Thymus (tissue), 14 donors: Measurements from ENCODE around the gene SSH2. TPM values are rescaled to one million over a fixed set of nuclear protein-coding genes. Genes with fewer than 3 reads are reported as not detected.

Experiments used
- DNase-seq, 9 donors: peaks; one replicate each; pipeline ENCODE4 v3.0.0-alpha.2; 2013; ENCODE audit warnings: low spot score in 9 of 9, low read depth in 6 of 9, missing footprints in 1 of 9
- H3K27ac ChIP-seq, 2 donors: one replicate each; pipeline ENCODE4 v1.5.1; 2013; ENCODE audit warnings: control low read depth in 1 of 2, low read depth in 1 of 2, low read length in 1 of 2, mild to moderate bottlenecking in 1 of 2, moderate library complexity in 1 of 2
- H3K27me3 ChIP-seq, 2 donors: one replicate each; pipeline ENCODE4 v1.5.1; 2013; ENCODE audit warnings: low read length in 1 of 2; ENCODE audit not compliant: control insufficient read depth in 2 of 2, insufficient read depth in 1 of 2
- H3K36me3 ChIP-seq, 2 donors: one replicate each; pipeline ENCODE4 v1.5.1; 2013; ENCODE audit warnings: low read length in 1 of 2, mild to moderate bottlenecking in 1 of 2, moderate library complexity in 1 of 2; ENCODE audit not compliant: control insufficient read depth in 2 of 2, insufficient read depth in 2 of 2
- H3K4me1 ChIP-seq, 2 donors: one replicate each; pipeline ENCODE4 v1.5.1; 2013; ENCODE audit warnings: low read length in 2 of 2; ENCODE audit not compliant: control insufficient read depth in 2 of 2, insufficient read depth in 2 of 2
- H3K4me3 ChIP-seq, 2 donors: one replicate each; pipeline ENCODE4 v1.5.1; 2013; ENCODE audit warnings: low read length in 2 of 2, control low read depth in 1 of 2, mild to moderate bottlenecking in 1 of 2
- H3K9me3 ChIP-seq, 2 donors: one replicate each; pipeline ENCODE4 v1.5.1; 2013; ENCODE audit warnings: low read length in 1 of 2, mild to moderate bottlenecking in 1 of 2; ENCODE audit not compliant: control insufficient read depth in 2 of 2, insufficient read depth in 1 of 2
- WGBS: extraction: QIAGEN DNeasy Blood & Tissue Kit; methylation state at CpG from one replicate; pipeline ENCODE4 v1.1.7; 2013; 5-methylcytosine and 5-hydroxymethylcytosine counted together
- long read RNA-seq, 10 donors: transcript quantifications; one replicate each; lab custom pipeline, GENCODE V29; 2026
- polyA plus RNA-seq: library from polyadenylated mRNA; stranded (reverse); fragments of 200-250 nt; gene quantifications from one replicate; pipeline ENCODE4 v1.2.3, GENCODE V29; 2013
- total RNA-seq: library from RNA; stranded (reverse); fragments of 120-200 nt; gene quantifications from one replicate; pipeline ENCODE4 v1.2.4, GENCODE V29; 2013
- donor health status: healthy.

SSH2 gene, protein sequence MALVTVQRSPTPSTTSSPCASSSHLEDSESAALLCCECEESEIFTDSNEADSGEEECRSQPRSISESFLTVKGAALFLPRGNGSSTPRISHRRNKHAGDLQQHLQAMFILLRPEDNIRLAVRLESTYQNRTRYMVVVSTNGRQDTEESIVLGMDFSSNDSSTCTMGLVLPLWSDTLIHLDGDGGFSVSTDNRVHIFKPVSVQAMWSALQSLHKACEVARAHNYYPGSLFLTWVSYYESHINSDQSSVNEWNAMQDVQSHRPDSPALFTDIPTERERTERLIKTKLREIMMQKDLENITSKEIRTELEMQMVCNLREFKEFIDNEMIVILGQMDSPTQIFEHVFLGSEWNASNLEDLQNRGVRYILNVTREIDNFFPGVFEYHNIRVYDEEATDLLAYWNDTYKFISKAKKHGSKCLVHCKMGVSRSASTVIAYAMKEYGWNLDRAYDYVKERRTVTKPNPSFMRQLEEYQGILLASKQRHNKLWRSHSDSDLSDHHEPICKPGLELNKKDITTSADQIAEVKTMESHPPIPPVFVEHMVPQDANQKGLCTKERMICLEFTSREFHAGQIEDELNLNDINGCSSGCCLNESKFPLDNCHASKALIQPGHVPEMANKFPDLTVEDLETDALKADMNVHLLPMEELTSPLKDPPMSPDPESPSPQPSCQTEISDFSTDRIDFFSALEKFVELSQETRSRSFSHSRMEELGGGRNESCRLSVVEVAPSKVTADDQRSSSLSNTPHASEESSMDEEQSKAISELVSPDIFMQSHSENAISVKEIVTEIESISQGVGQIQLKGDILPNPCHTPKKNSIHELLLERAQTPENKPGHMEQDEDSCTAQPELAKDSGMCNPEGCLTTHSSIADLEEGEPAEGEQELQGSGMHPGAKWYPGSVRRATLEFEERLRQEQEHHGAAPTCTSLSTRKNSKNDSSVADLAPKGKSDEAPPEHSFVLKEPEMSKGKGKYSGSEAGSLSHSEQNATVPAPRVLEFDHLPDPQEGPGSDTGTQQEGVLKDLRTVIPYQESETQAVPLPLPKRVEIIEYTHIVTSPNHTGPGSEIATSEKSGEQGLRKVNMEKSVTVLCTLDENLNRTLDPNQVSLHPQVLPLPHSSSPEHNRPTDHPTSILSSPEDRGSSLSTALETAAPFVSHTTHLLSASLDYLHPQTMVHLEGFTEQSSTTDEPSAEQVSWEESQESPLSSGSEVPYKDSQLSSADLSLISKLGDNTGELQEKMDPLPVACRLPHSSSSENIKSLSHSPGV (N-terminal part only)
- total RNA-seq (28.5 TPM), polyA plus RNA-seq (25.4 TPM)
- long read RNA-seq, donor 1, partial matches to known transcripts, result 0 of 2 reads
- long read RNA-seq, donor 1, other reads (novel, unspliced or antisense), result 0 of 2 reads
- long read RNA-seq, donor 2, result 0 reads
- long read RNA-seq, donor 3, full-length matches to known transcripts, result 9 of 9 reads
- long read RNA-seq, donor 3, partial matches to known transcripts, result 0 of 9 reads
- long read RNA-seq, donor 3, other reads (novel, unspliced or antisense), result 0 of 9 reads
- long read RNA-seq, donor 4, partial matches to known transcripts, result 0 of 5 reads
- long read RNA-seq, donor 4, other reads (novel, unspliced or antisense), result 0 of 5 reads
- long read RNA-seq, donor 5, transcript SSH2-211 (2 exons, 570 nt), result major isoform, 6 of 8 reads
- long read RNA-seq, donor 5, partial matches to known transcripts, result 0 of 8 reads
- long read RNA-seq, donor 5, other reads (novel, unspliced or antisense), result 0 of 8 reads
- long read RNA-seq, donor 6, full-length matches to known transcripts, result 9 of 9 reads
- long read RNA-seq, donor 6, partial matches to known transcripts, result 0 of 9 reads
- long read RNA-seq, donor 6, other reads (novel, unspliced or antisense), result 0 of 9 reads
- long read RNA-seq, donor 7, full-length matches to known transcripts, result 13 of 38 reads
- long read RNA-seq, donor 7, partial matches to known transcripts, result 25 of 38 reads
- long read RNA-seq, donor 7, other reads (novel, unspliced or antisense), result 0 of 38 reads
- long read RNA-seq, donor 8, full-length matches to known transcripts, result 5 of 11 reads
- long read RNA-seq, donor 8, partial matches to known transcripts, result 6 of 11 reads
- long read RNA-seq, donor 8, other reads (novel, unspliced or antisense), result 0 of 11 reads
- long read RNA-seq, donor 9, partial matches to known transcripts, result 0 of 5 reads
- long read RNA-seq, donor 9, other reads (novel, unspliced or antisense), result 0 of 5 reads
- long read RNA-seq, donor 10, full-length matches to known transcripts, result 15 of 15 reads
- long read RNA-seq, donor 10, partial matches to known transcripts, result 0 of 15 reads
- long read RNA-seq, donor 10, other reads (novel, unspliced or antisense), result 0 of 15 reads

DNA sequence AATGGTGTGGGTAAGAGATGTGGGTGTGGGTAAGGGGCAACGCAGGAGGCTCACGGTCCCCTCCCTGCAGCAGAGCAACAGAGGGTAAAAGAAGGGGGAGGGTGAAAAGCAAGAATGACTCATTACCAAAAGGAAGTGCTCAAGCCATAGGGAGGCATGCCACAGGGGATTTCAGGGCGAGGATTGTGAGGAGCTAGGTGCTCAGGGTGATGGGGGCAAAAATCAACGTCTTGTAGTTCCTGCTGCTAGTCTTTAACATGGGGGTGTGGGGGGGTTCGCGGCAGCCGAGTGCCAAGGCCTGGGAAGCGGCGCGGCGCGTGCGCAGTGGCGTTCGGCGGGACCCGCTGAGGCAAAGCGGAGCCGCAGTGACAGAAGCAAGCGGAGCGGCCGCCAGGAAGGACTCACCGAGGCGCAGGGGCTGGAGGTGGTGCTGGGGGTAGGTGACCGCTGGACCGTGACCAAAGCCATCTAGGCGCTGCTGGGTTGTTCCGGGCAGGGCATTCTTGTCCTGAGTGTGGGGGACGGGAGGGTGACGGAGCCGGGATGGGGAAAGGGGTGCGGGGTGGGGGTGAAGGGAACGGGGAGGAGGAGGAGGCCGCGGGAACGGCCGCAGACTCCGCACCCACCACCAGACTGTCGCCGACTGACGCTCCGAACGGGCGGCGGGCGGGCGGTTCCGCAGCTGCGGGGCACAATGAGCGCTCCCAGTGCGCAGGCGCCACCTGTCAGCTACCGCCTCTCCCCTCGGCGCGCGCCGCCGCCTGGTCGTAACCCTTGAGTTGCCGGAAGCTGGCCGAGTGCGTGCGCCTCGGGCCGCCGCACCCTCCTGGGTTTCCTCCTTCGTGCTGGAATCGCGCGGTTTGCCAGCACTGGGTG, at the start of gene SSH2:
TSS of gene SSH2 (minus strand) at position 696 of the 876 bp plus-strand sequence. CDS start at position 468, 228 bp downstream.
- Histone ChIP-seq H3K36me3 (peaks cover 0 to 10% of the 10 kb centered on the region in 2 donors), H3K27ac (peak within 1 kb of the TSS; percentile 94 to 96), H3K9me3 (no peaks in the 10 kb centered on the region), H3K4me3 (peak within 1 kb of the TSS; percentile 80 to 100), H3K4me1 (peaks cover 11 to 23% of the 10 kb centered on the region in 2 donors), H3K27me3 (no peaks in the 10 kb centered on the region)
- WGBS, result under 1% methylated on average over 71 of the region's 71 CpGs
- DNase-seq, result peak; percentile 67 to 94 (median 87)

DNA sequence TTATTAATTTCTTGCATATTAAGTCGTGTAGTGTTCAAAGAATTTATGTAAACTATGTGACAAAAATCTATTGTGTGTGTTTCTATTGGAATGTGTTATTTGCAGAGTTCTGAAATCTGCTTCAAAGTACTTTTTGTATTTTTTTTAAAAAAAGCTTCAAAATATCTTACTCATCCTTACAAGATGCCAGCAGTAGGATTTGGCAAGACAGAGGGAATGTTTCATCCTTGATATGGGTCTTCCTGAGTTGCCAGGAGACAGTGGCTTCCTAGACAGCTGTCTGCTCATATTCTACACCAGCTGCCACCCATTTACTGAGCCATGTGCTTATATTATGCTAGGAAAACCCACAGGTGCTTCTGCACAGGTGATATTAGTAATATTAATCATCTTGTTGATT, 47.8 kb upstream of the SSH2 start:
- no peaks in the 10 kb centered on the region for H3K36me3 ChIP-seq

GRCh38 chr17:29973005-29973404, 43.0 kb upstream of the SSH2 start:
- DNase-seq, result no peak
- no peaks in the 10 kb centered on the region for H3K4me1 ChIP-seq
- H3K27me3 ChIP-seq, result no peaks in the 10 kb centered on the region
- no peaks in the 10 kb centered on the region for H3K36me3 ChIP-seq
- 99% methylated on average over 3 of the region's 3 CpGs for WGBS
- no peaks in the 10 kb centered on the region for H3K9me3 ChIP-seq
- H3K27ac ChIP-seq, result no peak overlapping the region
- no peak overlapping the region for H3K4me3 ChIP-seq

More for the DNA sequence above, 47.8 kb upstream of the SSH2 start:
- Histone ChIP-seq H3K9me3 (no peaks in the 10 kb centered on the region), H3K27ac (no peak overlapping the region), H3K4me3 (no peak overlapping the region), H3K27me3 (no peaks in the 10 kb centered on the region), H3K4me1 (no peaks in the 10 kb centered on the region)
- 92% methylated on average over 1 of the region's 1 CpG for WGBS
- DNase-seq, result no peak

DNA sequence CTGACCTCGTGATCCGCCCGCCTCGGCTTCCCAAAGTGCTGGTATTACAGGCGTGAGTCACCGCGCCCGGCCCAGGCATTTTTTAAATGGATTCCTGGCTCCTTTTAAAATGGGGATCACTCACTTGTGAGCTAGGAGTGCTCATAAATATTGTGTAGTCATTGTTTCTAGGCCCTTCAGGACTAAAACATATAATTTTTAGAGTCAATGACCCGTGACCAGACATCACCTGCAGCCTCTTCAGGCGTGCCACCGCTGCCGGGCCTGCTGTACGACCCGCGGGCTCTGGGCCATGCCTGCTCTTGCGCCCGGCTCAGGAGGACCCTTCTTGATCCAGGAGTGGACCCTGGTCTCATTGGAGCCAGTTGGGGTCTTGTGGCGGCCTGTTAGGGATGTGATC, 42.2 kb upstream of the SSH2 start:
- Histone ChIP-seq H3K4me3 (no peak overlapping the region), H3K36me3 (no peaks in the 10 kb centered on the region), H3K9me3 (no peaks in the 10 kb centered on the region), H3K4me1 (no peaks in the 10 kb centered on the region), H3K27ac (no peak overlapping the region), H3K27me3 (no peaks in the 10 kb centered on the region)
- WGBS, result 98% methylated on average over 18 of the region's 18 CpGs
- DNase-seq, result no peak

DNA sequence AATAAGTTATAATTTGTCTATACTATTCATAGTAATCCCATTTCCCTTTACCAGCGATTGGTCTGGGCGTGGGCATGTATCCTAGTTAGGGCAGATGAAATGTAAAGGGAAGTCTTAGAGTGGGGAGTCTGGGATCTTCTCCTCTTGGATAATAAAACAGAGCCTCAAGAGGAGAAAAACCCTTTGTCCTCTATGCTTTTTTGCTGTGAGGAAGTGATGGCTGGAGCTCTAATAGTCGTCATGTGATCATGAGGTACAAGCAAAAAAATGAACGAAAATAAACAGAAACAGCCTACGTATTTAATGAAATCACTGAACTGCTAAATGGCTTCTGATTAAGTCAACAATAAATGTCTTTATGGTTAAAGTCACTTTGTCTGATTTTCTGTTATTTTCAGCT, 38.2 kb upstream of the SSH2 start:
- no peak overlapping the region for H3K4me3 ChIP-seq
- no peaks in the 10 kb centered on the region for H3K27me3 ChIP-seq
- no peaks in the 10 kb centered on the region for H3K9me3 ChIP-seq
- DNase-seq, result no peak
- WGBS, result 96% methylated on average over 5 of the region's 5 CpGs
- no peaks in the 10 kb centered on the region for H3K36me3 ChIP-seq
- H3K27ac ChIP-seq, result no peak overlapping the region
- no peaks in the 10 kb centered on the region for H3K4me1 ChIP-seq

DNA sequence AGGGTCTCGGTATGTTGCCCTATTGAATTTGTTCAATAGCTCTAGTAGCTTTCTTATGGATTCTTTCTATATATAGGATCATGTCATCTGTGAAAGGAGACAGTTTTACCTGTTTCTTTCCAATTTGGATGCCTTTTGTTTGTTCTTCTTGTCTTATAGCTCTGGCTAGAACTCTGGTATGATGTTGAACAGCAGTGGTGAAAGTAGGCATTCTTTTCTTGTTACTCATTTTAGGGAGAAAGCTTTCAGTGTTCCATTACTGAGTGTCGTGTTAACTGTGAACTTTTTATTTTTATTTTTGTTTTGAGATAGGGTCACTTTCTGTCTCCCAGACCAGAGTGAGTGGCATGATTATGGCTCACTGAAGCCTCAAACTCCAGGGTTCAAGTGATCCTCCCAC, 32.6 kb upstream of the SSH2 start:
- no peak overlapping the region for H3K4me3 ChIP-seq
- DNase-seq, result no peak
- no peaks in the 10 kb centered on the region for H3K27me3 ChIP-seq
- H3K4me1 ChIP-seq, result no peaks in the 10 kb centered on the region
- no peaks in the 10 kb centered on the region for H3K36me3 ChIP-seq
- WGBS, result 99% methylated on average over 2 of the region's 2 CpGs
- H3K27ac ChIP-seq, result no peak overlapping the region
- no peaks in the 10 kb centered on the region for H3K9me3 ChIP-seq

DNA sequence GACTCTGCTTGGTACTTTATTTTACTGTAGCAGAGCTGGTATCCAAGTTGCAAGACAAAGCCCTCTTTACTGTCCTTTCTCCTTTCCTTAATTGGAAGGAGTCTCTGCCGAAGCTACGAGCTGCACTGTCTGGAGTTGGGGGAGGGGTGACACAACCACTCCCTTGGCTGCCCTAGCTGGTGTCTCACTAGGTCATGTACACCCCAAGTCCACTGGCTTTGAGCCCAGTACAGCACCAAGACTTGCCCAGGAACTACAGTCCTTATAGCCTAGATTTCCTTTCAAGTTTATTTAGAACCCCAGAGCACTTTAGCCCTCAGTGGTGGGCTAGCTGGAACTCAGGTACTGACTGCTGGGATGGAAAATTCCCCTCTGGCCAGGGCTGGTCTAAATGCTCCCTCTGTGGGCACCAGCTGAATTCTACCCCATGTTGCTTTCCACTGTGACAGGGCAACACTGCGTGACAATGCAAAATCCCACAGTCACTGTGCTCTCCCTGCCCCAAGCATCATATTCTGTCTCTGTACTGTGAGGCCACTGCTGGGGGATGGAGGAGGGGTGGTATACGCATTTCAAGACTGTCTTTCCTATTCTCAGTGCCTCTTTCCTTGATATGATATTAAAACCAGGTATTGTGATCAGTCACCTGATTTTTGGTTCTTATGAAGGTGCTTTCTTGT, 29.8 kb upstream of the SSH2 start:
- DNase-seq, result no peak
- Histone ChIP-seq H3K9me3 (peaks cover 0 to 3% of the 10 kb centered on the region in 2 donors), H3K27ac (no peak overlapping the region), H3K4me3 (no peak overlapping the region), H3K36me3 (no peaks in the 10 kb centered on the region), H3K4me1 (no peaks in the 10 kb centered on the region), H3K27me3 (no peaks in the 10 kb centered on the region)
- WGBS, result 97% methylated on average over 4 of the region's 4 CpGs
